SK-N-SH treated with all-trans-retinoic acid at 6 μM for 48 hours (cell line): ENCODE results near the gene OR10Z1.

Experiments
- ATAC-seq: fragments of 200-7000 bp; cut with Tn5 transposase; 3 replicates; pipeline ENCODE4 v1.9.1; 2020; ENCODE audit warnings: mild to moderate bottlenecking, moderate library complexity
- BACH2 ChIP-seq: fragments of 250-450 bp; sonication (Bioruptor Pico); IDR thresholded peaks from 2 replicates; pipeline ENCODE4 v1.9.0; 2021; ENCODE audit warnings: mild to moderate bottlenecking, borderline replicate concordance
- CSDC2 ChIP-seq: fragments of 250-450 bp; sonication (Bioruptor Pico); IDR thresholded peaks from 2 replicates; pipeline ENCODE4 v1.5.0; 2020; ENCODE audit warnings: mild to moderate bottlenecking, moderate library complexity
- ESRRG ChIP-seq: fragments of 250-450 bp; sonication (Bioruptor Pico); IDR thresholded peaks from 2 replicates; pipeline ENCODE4 v1.6.1; 2021; ENCODE audit warnings: mild to moderate bottlenecking
- GLIS3 ChIP-seq: fragments of 250-450 bp; sonication (Bioruptor Pico); IDR thresholded peaks from 2 replicates; pipeline ENCODE4 v1.5.0; 2020; ENCODE audit warnings: mild to moderate bottlenecking, moderate library complexity
- OSR1 ChIP-seq: fragments of 250-450 bp; sonication (Bioruptor Pico); IDR thresholded peaks from 2 replicates; pipeline ENCODE4 v1.8.0; 2022; ENCODE audit warnings: moderate library complexity, mild to moderate bottlenecking, inconsistent platforms
- PPARA ChIP-seq: fragments of 250-450 bp; sonication (Bioruptor Pico); IDR thresholded peaks from 2 replicates; pipeline ENCODE4 v1.5.0; 2020; ENCODE audit warnings: mild to moderate bottlenecking, borderline replicate concordance
- RARB ChIP-seq: fragments of 250-450 bp; sonication (Bioruptor Pico); IDR thresholded peaks from 2 replicates; pipeline ENCODE4 v1.8.0; 2021; ENCODE audit warnings: mild to moderate bottlenecking, moderate library complexity
- SNAI2 ChIP-seq: fragments of 250-450 bp; sonication (Bioruptor Pico); IDR thresholded peaks from 2 replicates; pipeline ENCODE4 v1.5.0; 2020; ENCODE audit warnings: mild to moderate bottlenecking, moderate library complexity
- TCF4 ChIP-seq: fragments of 250-450 bp; sonication (Bioruptor Pico); IDR thresholded peaks from 2 replicates; pipeline ENCODE4 v1.8.0; 2021; ENCODE audit warnings: mild to moderate bottlenecking, moderate library complexity, borderline replicate concordance
- TOX ChIP-seq: fragments of 250-450 bp; sonication (Bioruptor Pico); IDR thresholded peaks from 2 replicates; pipeline ENCODE4 v1.8.0; 2021; ENCODE audit warnings: mild to moderate bottlenecking, moderate library complexity, borderline replicate concordance
- ZC3H10 ChIP-seq: fragments of 250-450 bp; sonication (Bioruptor Pico); IDR thresholded peaks from 2 replicates; pipeline ENCODE4 v1.5.1; 2021; ENCODE audit warnings: mild to moderate bottlenecking, moderate library complexity
- ZFP3 ChIP-seq: fragments of 250-450 bp; sonication (Bioruptor Pico); IDR thresholded peaks from 2 replicates; pipeline ENCODE4 v1.5.0; 2020; ENCODE audit warnings: mild to moderate bottlenecking, moderate library complexity
- ZFP30 ChIP-seq: fragments of 450-650 bp; formaldehyde crosslinking; IDR thresholded peaks from 2 replicates; pipeline ENCODE4 v1.5.0; 2022; ENCODE audit warnings: mild to moderate bottlenecking, moderate library complexity
- ZNF565 ChIP-seq: fragments of 450-650 bp; formaldehyde crosslinking; conservative IDR thresholded peaks from 2 replicates; pipeline ENCODE4 v1.5.0; 2020; ENCODE audit warnings: low read depth, mild to moderate bottlenecking, moderate library complexity
- ZNF70 ChIP-seq: fragments of 450-650 bp; formaldehyde crosslinking; IDR thresholded peaks from 2 replicates; pipeline ENCODE4 v1.5.0; 2020; ENCODE audit warnings: mild to moderate bottlenecking, moderate library complexity
- ZNF8 ChIP-seq: fragments of 450-650 bp; formaldehyde crosslinking; IDR thresholded peaks from 2 replicates; pipeline ENCODE4 v1.5.0; 2020; ENCODE audit warnings: mild to moderate bottlenecking, moderate library complexity
- TF ChIP-seq, protein P1 (sequence below): fragments of 250-450 bp; sonication (Bioruptor Pico); IDR thresholded peaks from 2 replicates; pipeline ENCODE4 v1.5.0; 2020; ENCODE audit warnings: mild to moderate bottlenecking, moderate library complexity
- TF ChIP-seq, protein P2 (sequence below): fragments of 250-450 bp; sonication (Bioruptor Pico); IDR thresholded peaks from 2 replicates; pipeline ENCODE4 v1.8.0; 2020; ENCODE audit warnings: mild to moderate bottlenecking, moderate library complexity, borderline replicate concordance
- TF ChIP-seq, protein P3 (sequence below): fragments of 250-450 bp; sonication (Bioruptor Pico); IDR thresholded peaks from 2 replicates; pipeline ENCODE4 v1.8.0; 2021; ENCODE audit warnings: low read depth, mild to moderate bottlenecking, moderate library complexity, borderline replicate concordance
- TF ChIP-seq, protein P4 (sequence below): fragments of 250-450 bp; sonication (Bioruptor Pico); IDR thresholded peaks from 2 replicates; pipeline ENCODE4 v1.5.1; 2021; ENCODE audit warnings: mild to moderate bottlenecking, moderate library complexity

The OR10Z1 gene

DNA sequence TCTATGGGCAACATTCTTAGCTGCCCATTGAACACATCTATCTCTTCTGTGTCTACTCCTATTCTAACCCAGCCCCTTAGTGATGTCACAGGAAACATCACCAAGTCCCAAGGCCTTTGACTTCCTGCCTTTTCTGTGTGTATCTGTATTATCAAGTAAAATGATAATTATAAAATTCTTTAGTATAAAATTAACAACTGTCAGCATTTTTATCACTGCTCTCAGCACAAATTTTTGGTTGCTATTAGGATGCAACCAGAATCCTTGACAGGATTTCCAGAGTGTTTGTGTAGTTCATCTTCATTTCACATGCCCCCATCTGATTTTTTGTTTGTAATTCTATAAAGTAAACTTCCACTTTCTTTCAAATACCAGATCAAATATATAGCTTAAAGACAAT is 33.8 kb downstream of the OR10Z1 start:
- ATAC-seq = no peak

DNA sequence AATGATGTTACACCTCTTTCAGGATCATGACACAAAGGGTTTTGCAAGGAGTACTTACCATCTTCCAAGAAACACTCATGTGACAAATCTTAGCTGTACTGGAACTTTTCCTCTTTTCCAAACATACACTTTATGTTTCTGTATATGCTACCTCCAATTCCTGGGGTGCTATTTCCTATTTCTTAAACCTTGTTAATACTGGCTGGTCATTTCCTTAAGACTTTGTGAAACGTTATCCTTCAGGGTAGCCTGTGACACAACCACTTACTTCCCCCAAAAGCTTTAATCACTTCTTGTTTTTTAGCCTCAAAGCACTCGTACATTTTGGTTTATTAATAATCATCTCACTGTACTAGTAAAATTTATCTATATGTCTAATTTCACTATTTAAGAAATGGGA is 39.4 kb downstream of the OR10Z1 start:
- no peak for ATAC-seq
- TF ChIP-seq PPARA (CRISPR knock-in tag) (no peak), ZFP30 (CRISPR knock-in tag) (no peak), ZNF565 (no peak), RARB (CRISPR knock-in tag) (no peak), ZC3H10 (CRISPR knock-in tag) (no peak), BACH2 (CRISPR knock-in tag) (no peak), ZFP3 (CRISPR knock-in tag) (no peak)
- TF ChIP-seq, protein P1, sequence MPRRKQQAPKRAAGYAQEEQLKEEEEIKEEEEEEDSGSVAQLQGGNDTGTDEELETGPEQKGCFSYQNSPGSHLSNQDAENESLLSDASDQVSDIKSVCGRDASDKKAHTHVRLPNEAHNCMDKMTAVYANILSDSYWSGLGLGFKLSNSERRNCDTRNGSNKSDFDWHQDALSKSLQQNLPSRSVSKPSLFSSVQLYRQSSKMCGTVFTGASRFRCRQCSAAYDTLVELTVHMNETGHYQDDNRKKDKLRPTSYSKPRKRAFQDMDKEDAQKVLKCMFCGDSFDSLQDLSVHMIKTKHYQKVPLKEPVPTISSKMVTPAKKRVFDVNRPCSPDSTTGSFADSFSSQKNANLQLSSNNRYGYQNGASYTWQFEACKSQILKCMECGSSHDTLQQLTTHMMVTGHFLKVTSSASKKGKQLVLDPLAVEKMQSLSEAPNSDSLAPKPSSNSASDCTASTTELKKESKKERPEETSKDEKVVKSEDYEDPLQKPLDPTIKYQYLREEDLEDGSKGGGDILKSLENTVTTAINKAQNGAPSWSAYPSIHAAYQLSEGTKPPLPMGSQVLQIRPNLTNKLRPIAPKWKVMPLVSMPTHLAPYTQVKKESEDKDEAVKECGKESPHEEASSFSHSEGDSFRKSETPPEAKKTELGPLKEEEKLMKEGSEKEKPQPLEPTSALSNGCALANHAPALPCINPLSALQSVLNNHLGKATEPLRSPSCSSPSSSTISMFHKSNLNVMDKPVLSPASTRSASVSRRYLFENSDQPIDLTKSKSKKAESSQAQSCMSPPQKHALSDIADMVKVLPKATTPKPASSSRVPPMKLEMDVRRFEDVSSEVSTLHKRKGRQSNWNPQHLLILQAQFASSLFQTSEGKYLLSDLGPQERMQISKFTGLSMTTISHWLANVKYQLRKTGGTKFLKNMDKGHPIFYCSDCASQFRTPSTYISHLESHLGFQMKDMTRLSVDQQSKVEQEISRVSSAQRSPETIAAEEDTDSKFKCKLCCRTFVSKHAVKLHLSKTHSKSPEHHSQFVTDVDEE (CRISPR knock-in tag) = no peak
- TF ChIP-seq, protein P2, sequence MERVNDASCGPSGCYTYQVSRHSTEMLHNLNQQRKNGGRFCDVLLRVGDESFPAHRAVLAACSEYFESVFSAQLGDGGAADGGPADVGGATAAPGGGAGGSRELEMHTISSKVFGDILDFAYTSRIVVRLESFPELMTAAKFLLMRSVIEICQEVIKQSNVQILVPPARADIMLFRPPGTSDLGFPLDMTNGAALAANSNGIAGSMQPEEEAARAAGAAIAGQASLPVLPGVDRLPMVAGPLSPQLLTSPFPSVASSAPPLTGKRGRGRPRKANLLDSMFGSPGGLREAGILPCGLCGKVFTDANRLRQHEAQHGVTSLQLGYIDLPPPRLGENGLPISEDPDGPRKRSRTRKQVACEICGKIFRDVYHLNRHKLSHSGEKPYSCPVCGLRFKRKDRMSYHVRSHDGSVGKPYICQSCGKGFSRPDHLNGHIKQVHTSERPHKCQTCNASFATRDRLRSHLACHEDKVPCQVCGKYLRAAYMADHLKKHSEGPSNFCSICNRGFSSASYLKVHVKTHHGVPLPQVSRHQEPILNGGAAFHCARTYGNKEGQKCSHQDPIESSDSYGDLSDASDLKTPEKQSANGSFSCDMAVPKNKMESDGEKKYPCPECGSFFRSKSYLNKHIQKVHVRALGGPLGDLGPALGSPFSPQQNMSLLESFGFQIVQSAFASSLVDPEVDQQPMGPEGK (CRISPR knock-in tag) = no peak

More for the DNA sequence above, 33.8 kb downstream of the OR10Z1 start:
- TF ChIP-seq ZNF565 (no peak), SNAI2 (CRISPR knock-in tag) (no peak), BACH2 (CRISPR knock-in tag) (no peak), ZNF8 (CRISPR knock-in tag) (no peak), ZNF70 (CRISPR knock-in tag) (no peak), ZFP30 (CRISPR knock-in tag) (no peak), CSDC2 (CRISPR knock-in tag) (no peak), RARB (CRISPR knock-in tag) (no peak), ESRRG (CRISPR knock-in tag) (no peak), TOX (CRISPR knock-in tag) (no peak)
- TF ChIP-seq, protein P3, sequence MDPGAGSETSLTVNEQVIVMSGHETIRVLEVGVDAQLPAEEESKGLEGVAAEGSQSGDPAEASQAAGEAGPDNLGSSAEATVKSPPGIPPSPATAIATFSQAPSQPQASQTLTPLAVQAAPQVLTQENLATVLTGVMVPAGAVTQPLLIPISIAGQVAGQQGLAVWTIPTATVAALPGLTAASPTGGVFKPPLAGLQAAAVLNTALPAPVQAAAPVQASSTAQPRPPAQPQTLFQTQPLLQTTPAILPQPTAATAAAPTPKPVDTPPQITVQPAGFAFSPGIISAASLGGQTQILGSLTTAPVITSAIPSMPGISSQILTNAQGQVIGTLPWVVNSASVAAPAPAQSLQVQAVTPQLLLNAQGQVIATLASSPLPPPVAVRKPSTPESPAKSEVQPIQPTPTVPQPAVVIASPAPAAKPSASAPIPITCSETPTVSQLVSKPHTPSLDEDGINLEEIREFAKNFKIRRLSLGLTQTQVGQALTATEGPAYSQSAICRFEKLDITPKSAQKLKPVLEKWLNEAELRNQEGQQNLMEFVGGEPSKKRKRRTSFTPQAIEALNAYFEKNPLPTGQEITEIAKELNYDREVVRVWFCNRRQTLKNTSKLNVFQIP (CRISPR knock-in tag) = no peak
- TF ChIP-seq, protein P2 (CRISPR knock-in tag) = no peak
- TF ChIP-seq, protein P4, sequence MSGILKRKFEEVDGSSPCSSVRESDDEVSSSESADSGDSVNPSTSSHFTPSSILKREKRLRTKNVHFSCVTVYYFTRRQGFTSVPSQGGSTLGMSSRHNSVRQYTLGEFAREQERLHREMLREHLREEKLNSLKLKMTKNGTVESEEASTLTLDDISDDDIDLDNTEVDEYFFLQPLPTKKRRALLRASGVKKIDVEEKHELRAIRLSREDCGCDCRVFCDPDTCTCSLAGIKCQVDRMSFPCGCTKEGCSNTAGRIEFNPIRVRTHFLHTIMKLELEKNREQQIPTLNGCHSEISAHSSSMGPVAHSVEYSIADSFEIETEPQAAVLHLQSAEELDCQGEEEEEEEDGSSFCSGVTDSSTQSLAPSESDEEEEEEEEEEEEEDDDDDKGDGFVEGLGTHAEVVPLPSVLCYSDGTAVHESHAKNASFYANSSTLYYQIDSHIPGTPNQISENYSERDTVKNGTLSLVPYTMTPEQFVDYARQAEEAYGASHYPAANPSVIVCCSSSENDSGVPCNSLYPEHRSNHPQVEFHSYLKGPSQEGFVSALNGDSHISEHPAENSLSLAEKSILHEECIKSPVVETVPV (CRISPR knock-in tag) = no peak

DNA sequence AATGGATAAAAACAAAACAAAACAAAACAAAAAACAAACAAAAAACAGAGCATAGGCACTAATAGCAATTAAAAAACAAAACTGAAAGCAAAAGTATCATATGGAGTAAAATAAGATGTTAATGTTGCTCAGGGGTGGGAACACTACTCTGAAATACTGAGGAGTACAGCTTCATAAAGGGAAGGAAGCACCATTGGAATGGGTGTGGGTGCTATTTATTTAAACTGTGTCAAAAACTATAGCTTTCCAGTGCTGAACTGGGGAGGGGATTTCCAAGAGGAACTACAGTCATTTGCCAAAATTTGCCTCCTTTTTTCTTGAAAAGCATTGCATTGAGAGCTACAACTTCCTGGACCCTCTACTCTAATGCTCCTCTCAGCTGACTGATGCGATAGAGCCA is 41.4 kb downstream of the OR10Z1 start:
- ATAC-seq = no peak
- TF ChIP-seq ZFP3 (CRISPR knock-in tag) (no peak), OSR1 (CRISPR knock-in tag) (no peak), ZFP30 (CRISPR knock-in tag) (no peak), TCF4 (CRISPR knock-in tag) (no peak), BACH2 (CRISPR knock-in tag) (no peak), GLIS3 (no peak), ZC3H10 (CRISPR knock-in tag) (no peak), ZNF565 (no peak), RARB (CRISPR knock-in tag) (no peak), ZNF8 (CRISPR knock-in tag) (no peak)
- TF ChIP-seq, protein P1 (CRISPR knock-in tag) = no peak
